ENCODE data around the gene UBL7. TPM values are rescaled to one million over a fixed set of nuclear protein-coding genes. Genes with fewer than 3 reads are reported as not detected.
A peak's percentile ranks its signal among the peaks of the same experiment; 100 is the strongest.

The UBL7 gene
- total and polyA plus RNA-seq, 10 of the 15 experiments (the other 5 are each of a cell fraction or from before 2014, with no cell fraction given), result 25.9 to 145 (median 90.1) TPM

DNA sequence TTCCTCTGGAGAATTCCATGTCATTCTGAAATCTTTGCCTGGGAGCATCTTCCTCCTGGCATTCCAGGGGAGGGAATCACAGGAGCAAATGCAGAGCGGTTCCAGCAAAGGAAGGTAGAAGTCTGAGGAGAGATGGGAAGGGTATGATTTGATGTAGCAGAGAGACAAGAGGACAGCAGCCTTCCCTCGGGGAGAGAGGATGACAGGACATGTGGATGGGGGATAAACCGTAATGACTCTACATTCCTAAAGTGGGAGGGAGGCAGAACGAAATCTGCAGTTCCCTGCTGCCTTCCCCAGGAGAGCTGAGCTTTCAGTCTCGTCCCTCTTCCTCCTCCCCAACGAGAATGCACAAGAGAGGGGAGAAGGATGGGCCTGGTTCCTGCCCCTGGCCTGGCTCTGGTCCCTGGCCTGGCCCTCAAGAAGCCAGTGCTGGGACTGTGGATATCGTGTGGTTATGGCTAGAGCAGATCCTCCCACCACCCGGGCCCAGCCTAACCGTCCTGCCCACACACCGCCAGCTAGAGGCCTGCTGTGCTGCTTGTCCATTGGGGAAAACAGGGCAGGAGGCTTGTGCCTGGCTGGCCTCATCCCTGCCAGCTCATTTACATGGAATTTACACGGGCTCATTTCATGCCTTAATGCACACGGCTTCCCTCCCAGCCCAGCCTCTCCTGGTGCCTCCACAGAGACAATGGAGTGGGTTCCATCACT is 53.8 kb downstream of the UBL7 start:
- Histone ChIP-seq H3K36me3 (ENCODE audit: control insufficient read depth in 2 of 2, insufficient read depth in 2 of 2, low read length in 1 of 2) (peaks cover 14 to 25% of the 10 kb centered on the region in 2 experiments), H3K4me3 (no peak overlapping the region), H2AFZ (ENCODE audit: control insufficient read depth, low read depth, low read length) (no peak overlapping the region), H3K79me2 (ENCODE audit: control insufficient read depth, insufficient read depth, low read length) (peaks cover 3% of the 10 kb centered on the region), H3K4me2 (ENCODE audit: control insufficient read depth, insufficient read depth) (no peak overlapping the region), H3K4me1 (ENCODE audit: control insufficient read depth, insufficient read depth, low read length) (peaks cover 41% of the 10 kb centered on the region), H3K9ac (ENCODE audit: control insufficient read depth, insufficient read depth, low read length) (no peak overlapping the region), H4K20me1 (ENCODE audit: control insufficient read depth, insufficient read depth) (no peaks in the 10 kb centered on the region), H3K9me3 (replicated peaks; ENCODE audit: control insufficient read depth, insufficient read depth, low read length) (no peaks in the 10 kb centered on the region), H3K27ac (ENCODE audit: control insufficient read depth, insufficient read depth) (no peak overlapping the region; the same call in 1 of the 2 replicates), H3K27me3 (replicated peaks in 1 of 2; ENCODE audit: control insufficient read depth in 2 of 2, insufficient read depth in 2 of 2, low read length in 1 of 2) (no peaks in the 10 kb centered on the region)
- ChIA-PET SMC1A (ENCODE audit: uncharacterized antibody, unreplicated experiment) (interaction anchor here (0.8 to 10.9 kb wide), 8 partner anchors 12 to 36 kb away, joined by 3 to 182 read pairs (median 3); partner anchors contain the start of gene SEMA7A), POLR2A (interaction anchor here (0.7 to 15.4 kb wide), 4 partner anchors 12 to 207 kb away, joined by 3 to 325 read pairs (median 152); partner anchors contain the start of gene SEMA7A), CTCF (interaction anchor here (0.9 to 15.7 kb wide), 4 partner anchors 10 to 31 kb away, joined by 4 to 226 read pairs (median 96); no protein-coding TSS in a partner anchor), RAD21 (ENCODE audit: unreplicated experiment) (interaction anchor here (11.5 to 20.3 kb wide), 2 partner anchors 21 to 22 kb away, joined by 262 to 496 read pairs; partner anchors contain the start of gene SEMA7A)
- ATAC-seq (no peak), FAIRE-seq (peak; percentile 7), DNase-seq (ENCODE audit: low read depth, low spot score) (no peak)
- intact Hi-C loops (cut with micrococcal nuclease; ENCODE audit: unreplicated experiment) (no loop called here), in situ Hi-C loops (cut with MboI) (no loop called here)
- BruUV-seq (replicated peaks), result no TSS peak
- 50% methylated on average over 12 of the region's 12 CpGs for WGBS (ENCODE audit: insufficient coverage, insufficient replicate concordance, low lambda C conversion rate, missing lambda C conversion rate)
- TF ChIP-seq POLR2AphosphoS5 (IDR thresholded peaks at IDR 0.05; ENCODE audit: low read length) (peak; percentile 23; the same call in 1 of the 2 replicates), EED (IDR thresholded peaks at IDR 0.05; ENCODE audit: low read depth) (peak; percentile 54), CEBPB (IDR thresholded peaks at IDR 0.05; ENCODE audit: borderline replicate concordance in 1 of 2, low read depth in 2 of 2, low read length in 2 of 2) (no peak), JUND (IDR thresholded peaks at IDR 0.05; ENCODE audit: low read depth, low read length) (no peak), ZBED1 (IDR thresholded peaks at IDR 0.05; ENCODE audit: borderline replicate concordance) (peak; percentile 57; the same call in 1 of the 2 replicates), SMAD5 (IDR thresholded peaks at IDR 0.05; ENCODE audit: low read depth) (0 out of 2 replicates have a peak, but pooled peaks have one; percentile 35), SIN3A (IDR thresholded peaks at IDR 0.05; ENCODE audit: low read depth, low read length) (no peak), POLR2AphosphoS2 (IDR thresholded peaks at IDR 0.05; ENCODE audit: low read depth, low read length) (0 out of 2 replicates have a peak, but pooled peaks have one; percentile 20), BACH1 (IDR thresholded peaks at IDR 0.05; ENCODE audit: borderline replicate concordance) (0 out of 2 replicates have a peak, but pooled peaks have one; percentile 5), PAX5 (IDR thresholded peaks at IDR 0.05; ENCODE audit: borderline replicate concordance, low read depth, low read length) (peak; percentile 24; the same call in 1 of the 2 replicates), CBFB (IDR thresholded peaks at IDR 0.05; ENCODE audit: low read depth) (no peak)

Data from GM12878 (cell line).